Measurements from ENCODE around the gene RIIAD1. TPM values are rescaled to one million over a fixed set of nuclear protein-coding genes. Genes with fewer than 3 reads are reported as not detected.
"Not testable (repeated sequence)": the region's sequence is repeated elsewhere in the genome, so short reads cannot be mapped to it uniquely, and the experiment has no call there.

The RIIAD1 gene
- total and polyA plus RNA-seq, 4 donors, result 2.1 to 8.6 (median 6.6) TPM

DNA sequence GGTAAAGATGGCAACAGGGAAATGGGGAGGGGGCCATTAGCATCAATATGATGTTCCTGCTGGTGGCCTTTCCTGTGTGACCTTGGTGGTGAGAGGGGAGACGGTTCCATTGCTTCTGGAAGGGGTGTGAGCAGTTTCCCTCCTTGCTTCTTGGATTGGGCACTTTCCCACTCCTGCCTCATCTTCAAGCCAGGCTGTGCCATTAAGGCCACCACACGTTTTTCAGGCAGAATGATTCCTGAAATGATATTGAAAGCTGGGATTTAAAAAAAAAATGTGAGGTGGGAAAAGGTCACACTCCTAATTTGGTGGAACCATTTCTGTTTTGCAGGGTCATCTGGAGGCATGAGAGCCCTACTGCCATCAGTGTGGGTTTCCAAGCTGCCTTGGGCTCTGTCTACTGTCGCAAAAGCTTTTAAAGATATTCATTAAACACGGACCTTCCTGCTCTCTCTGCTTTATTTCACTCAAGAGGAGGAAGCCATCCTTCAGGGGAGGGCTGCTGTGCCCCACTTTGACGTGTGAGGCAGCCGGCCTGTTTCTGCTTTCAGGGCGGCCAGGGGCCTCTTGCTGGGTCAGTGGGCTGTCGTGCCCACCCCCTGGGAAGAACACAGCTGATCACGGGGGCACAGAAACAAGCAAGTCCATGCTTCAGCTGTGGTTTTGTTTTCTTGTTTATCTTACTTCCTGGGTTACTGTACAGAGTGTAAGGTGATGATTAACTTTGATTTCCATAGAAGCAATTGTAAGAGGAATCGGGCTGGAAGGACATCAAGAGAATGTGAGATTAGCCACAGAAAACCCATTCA, 8.0 kb downstream of the RIIAD1 start:
- no peak for DNase-seq (ENCODE audit: low read depth in 4 of 6, low spot score in 6 of 6)
- no peak overlapping the region for H3K27ac ChIP-seq (ENCODE audit: low read depth, low read length)
- 45% methylated on average over 8 of the region's 10 CpGs for WGBS (ENCODE audit: insufficient coverage)

DNA sequence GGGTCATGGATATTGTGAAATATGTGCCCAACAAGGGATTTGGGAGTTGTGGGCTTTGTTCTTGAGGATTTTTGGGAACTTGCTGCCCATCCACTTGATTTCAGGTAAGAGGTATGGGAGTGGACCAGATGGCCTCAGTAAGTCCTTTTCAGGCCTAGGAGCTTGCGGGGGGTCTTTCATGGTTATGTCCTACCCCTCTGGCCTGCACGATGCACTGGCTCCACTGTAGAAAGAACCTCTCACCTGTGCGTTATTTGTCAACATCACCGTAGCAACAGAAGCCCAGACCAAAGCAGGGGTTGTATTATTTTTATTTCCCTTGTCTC, 8.6 kb downstream of the RIIAD1 start:
- Histone ChIP-seq H3K9me3 (ENCODE audit: control insufficient read depth, insufficient read depth, low read length) (no peaks in the 10 kb centered on the region), H3K4me1 (ENCODE audit: control insufficient read depth, insufficient read depth, low read length) (peaks cover 15% of the 10 kb centered on the region), H3K36me3 (ENCODE audit: control insufficient read depth, insufficient read depth, low read length) (no peaks in the 10 kb centered on the region), H3K4me3 (ENCODE audit: low read depth, low read length) (no peak overlapping the region), H3K27ac (ENCODE audit: low read depth, low read length) (no peak overlapping the region), H3K27me3 (ENCODE audit: control insufficient read depth, insufficient read depth, low read length) (no peaks in the 10 kb centered on the region)
- WGBS (ENCODE audit: insufficient coverage), result 87% methylated on average over 2 of the region's 4 CpGs
- no peak for DNase-seq (ENCODE audit: low read depth in 4 of 6, low spot score in 6 of 6)

More for the DNA sequence above, 8.0 kb downstream of the RIIAD1 start:
- H3K27me3 ChIP-seq (ENCODE audit: control insufficient read depth, insufficient read depth, low read length), result no peaks in the 10 kb centered on the region
- peaks cover 15% of the 10 kb centered on the region for H3K4me1 ChIP-seq (ENCODE audit: control insufficient read depth, insufficient read depth, low read length)
- no peaks in the 10 kb centered on the region for H3K36me3 ChIP-seq (ENCODE audit: control insufficient read depth, insufficient read depth, low read length)
- H3K4me3 ChIP-seq (ENCODE audit: low read depth, low read length), result no peak overlapping the region
- no peaks in the 10 kb centered on the region for H3K9me3 ChIP-seq (ENCODE audit: control insufficient read depth, insufficient read depth, low read length)

DNA sequence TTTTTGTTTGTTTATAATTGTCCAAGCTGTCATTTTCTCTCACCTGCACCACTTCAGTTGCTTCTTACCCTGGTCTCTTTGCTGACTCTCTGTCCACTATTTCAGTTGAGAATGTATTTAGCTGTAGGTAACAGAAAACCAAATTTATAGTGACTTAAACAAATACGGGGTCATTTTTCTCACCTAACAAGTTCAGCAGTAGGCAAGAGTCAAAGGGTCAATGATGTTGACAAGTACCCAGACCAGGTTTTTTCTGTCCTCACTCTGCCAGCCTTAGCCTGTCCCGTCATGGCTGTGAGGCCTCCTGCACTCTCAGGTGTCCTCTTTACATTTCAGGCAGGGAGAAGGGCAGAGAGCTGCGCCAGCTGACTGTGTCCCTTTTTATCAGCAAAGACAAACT, 11.8 kb downstream of the RIIAD1 start:
- no peak for DNase-seq (ENCODE audit: low read depth in 4 of 6, low spot score in 6 of 6)
- Histone ChIP-seq H3K27ac (ENCODE audit: low read depth, low read length) (no peak overlapping the region), H3K4me3 (ENCODE audit: low read depth, low read length) (no peak overlapping the region), H3K36me3 (ENCODE audit: control insufficient read depth, insufficient read depth, low read length) (no peaks in the 10 kb centered on the region), H3K4me1 (ENCODE audit: control insufficient read depth, insufficient read depth, low read length) (peaks cover 8% of the 10 kb centered on the region), H3K27me3 (ENCODE audit: control insufficient read depth, insufficient read depth, low read length) (no peaks in the 10 kb centered on the region), H3K9me3 (ENCODE audit: control insufficient read depth, insufficient read depth, low read length) (no peaks in the 10 kb centered on the region)
- 88% methylated on average over 2 of the region's 3 CpGs for WGBS (ENCODE audit: insufficient coverage)

DNA sequence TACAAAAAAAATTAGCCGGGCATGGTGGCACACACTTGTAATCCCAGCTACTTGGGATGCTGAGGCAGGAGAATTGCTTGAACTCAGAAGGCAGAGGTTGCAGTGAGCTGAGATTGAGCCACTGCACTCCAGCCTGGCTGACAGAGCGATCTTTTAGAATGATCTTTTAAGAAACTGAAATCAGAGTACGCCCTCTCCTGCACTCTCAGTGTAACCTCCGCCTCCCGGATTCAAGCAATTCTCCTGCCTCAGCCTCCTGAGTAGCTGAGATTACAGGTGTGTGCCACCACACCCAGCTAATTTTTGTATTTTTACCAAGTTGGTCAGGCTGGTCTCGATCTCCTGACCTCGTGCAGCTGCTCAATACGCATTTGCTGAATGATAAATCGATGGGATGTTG, 12.7 kb downstream of the RIIAD1 start:
- H3K9me3 ChIP-seq (ENCODE audit: control insufficient read depth, insufficient read depth, low read length); H3K27me3 ChIP-seq (ENCODE audit: control insufficient read depth, insufficient read depth, low read length); H3K36me3 ChIP-seq (ENCODE audit: control insufficient read depth, insufficient read depth, low read length); H3K27ac ChIP-seq (ENCODE audit: low read depth, low read length); DNase-seq (ENCODE audit: low read depth in 4 of 6, low spot score in 6 of 6); H3K4me1 ChIP-seq (ENCODE audit: control insufficient read depth, insufficient read depth, low read length); H3K4me3 ChIP-seq (ENCODE audit: low read depth, low read length): not testable (repeated sequence)
- 87% methylated on average over 9 of the region's 9 CpGs for WGBS (ENCODE audit: insufficient coverage)

DNA sequence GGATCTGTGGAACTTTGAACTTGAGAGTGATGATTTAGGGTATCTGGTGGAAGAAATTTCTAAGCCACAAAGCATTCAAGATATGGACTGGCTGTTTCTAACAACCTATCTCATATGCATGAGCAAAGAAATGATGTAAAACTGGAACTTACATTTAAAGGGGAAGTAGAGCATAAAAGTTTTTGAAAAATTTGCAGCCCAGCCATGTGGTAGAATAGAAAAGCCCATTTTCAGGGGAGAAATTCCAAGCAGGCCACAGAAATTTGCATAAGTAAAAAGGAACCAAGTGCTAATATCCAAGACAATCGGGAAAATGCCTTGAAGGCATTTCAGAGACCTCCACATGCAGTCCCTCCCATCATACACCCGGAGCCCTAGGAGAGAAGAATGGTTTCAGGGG, 15.7 kb downstream of the RIIAD1 start:
- Histone ChIP-seq H3K9me3 (ENCODE audit: control insufficient read depth, insufficient read depth, low read length) (no peaks in the 10 kb centered on the region), H3K36me3 (ENCODE audit: control insufficient read depth, insufficient read depth, low read length) (no peaks in the 10 kb centered on the region), H3K4me1 (ENCODE audit: control insufficient read depth, insufficient read depth, low read length) (no peaks in the 10 kb centered on the region), H3K27ac (ENCODE audit: low read depth, low read length) (no peak overlapping the region), H3K27me3 (ENCODE audit: control insufficient read depth, insufficient read depth, low read length) (no peaks in the 10 kb centered on the region), H3K4me3 (ENCODE audit: low read depth, low read length) (no peak overlapping the region)
- 100% methylated on average over 1 of the region's 2 CpGs for WGBS (ENCODE audit: insufficient coverage)
- DNase-seq (ENCODE audit: low read depth in 4 of 6, low spot score in 6 of 6), result no peak

DNA sequence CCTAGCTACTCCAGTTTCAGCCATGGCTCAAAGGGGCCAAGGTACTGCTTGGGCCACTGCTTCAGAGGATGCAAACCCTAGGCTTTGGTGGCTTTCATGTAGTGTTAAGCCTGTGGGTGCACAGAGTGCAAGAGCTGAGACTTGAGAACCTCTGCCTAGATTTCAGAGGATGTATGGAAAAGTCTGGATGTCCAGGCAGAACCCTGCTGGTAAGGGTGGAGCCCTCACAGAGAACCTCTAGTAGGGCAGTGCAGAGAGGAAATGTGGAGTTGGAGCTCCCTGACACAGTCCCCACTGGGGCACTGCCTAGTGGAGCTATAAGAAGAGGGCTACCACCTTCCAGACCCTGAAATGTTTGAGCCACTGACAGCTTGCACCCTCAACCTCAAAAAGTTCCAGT, 16.2 kb downstream of the RIIAD1 start:
- no peak overlapping the region for H3K27ac ChIP-seq (ENCODE audit: low read depth, low read length)
- DNase-seq (ENCODE audit: low read depth in 4 of 6, low spot score in 6 of 6), result no peak
- H3K27me3 ChIP-seq (ENCODE audit: control insufficient read depth, insufficient read depth, low read length), result no peaks in the 10 kb centered on the region
- no peaks in the 10 kb centered on the region for H3K9me3 ChIP-seq (ENCODE audit: control insufficient read depth, insufficient read depth, low read length)
- H3K4me3 ChIP-seq (ENCODE audit: low read depth, low read length), result no peak overlapping the region
- no peaks in the 10 kb centered on the region for H3K4me1 ChIP-seq (ENCODE audit: control insufficient read depth, insufficient read depth, low read length)
- no peaks in the 10 kb centered on the region for H3K36me3 ChIP-seq (ENCODE audit: control insufficient read depth, insufficient read depth, low read length)

DNA sequence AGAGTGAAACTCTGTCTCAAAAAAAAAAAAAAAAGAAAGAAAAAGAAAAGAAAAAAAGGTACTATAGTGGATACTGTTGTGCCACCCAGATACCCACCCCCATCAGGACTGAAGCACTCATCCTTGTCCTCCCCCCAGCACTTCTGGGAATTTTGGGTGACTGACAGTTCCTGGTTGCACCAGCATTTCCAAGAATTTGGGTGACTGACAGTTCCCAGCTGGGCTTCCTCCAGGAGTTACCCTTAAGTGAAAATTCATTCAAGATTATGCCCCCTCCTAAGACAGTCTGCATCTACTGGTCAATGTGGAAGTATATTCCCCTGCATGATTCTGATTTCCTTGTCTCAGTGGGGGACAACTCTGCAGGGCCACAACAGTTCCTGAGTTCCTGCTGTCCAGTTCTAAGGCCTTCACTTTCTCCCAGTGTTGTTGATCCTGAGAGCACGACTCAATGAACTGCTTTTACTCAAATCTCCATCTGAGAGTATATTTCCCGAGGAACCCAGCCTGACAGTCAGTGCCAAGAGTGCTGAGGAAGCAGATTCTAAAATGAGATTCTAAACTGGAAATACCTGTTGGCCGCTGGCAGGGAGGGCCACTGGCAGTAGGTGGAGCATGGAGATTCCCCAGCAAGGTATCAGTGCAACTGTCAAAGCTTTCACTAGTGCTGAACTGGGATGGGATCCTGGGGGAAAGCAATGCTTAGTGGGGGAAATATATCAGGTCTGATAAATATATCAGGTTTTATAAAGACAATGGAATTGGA, 18.5 kb downstream of the RIIAD1 start:
- no peak overlapping the region for H3K4me3 ChIP-seq (ENCODE audit: low read depth, low read length)
- WGBS (ENCODE audit: insufficient coverage), result 51% methylated on average over 2 of the region's 3 CpGs
- H3K27ac ChIP-seq (ENCODE audit: low read depth, low read length), result no peak overlapping the region
- H3K36me3 ChIP-seq (ENCODE audit: control insufficient read depth, insufficient read depth, low read length), result no peaks in the 10 kb centered on the region
- no peak for DNase-seq (ENCODE audit: low read depth in 4 of 6, low spot score in 6 of 6)
- H3K27me3 ChIP-seq (ENCODE audit: control insufficient read depth, insufficient read depth, low read length), result no peaks in the 10 kb centered on the region
- no peaks in the 10 kb centered on the region for H3K9me3 ChIP-seq (ENCODE audit: control insufficient read depth, insufficient read depth, low read length)
- no peaks in the 10 kb centered on the region for H3K4me1 ChIP-seq (ENCODE audit: control insufficient read depth, insufficient read depth, low read length)

DNA sequence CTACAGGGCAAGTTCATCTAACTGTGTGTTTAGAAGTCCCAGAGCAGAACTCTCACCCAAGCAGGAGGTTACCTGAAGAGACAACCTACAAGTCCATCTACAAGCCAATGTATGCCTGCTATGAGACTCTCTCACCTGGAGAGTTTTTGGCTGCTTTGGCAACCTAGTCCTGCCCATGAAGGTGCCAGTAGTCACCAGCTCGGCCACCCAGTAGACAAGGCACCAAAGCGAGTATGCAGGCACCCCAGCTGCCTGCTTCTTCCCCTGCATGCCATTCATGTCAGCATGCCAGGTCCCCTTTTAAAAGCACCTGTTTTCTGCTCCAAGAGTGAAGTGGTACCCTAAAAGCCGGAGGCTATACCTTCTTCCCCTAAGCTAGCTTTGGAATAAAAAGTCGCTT, 20.2 kb downstream of the RIIAD1 start:
- Histone ChIP-seq H3K27me3 (ENCODE audit: control insufficient read depth, insufficient read depth, low read length) (no peaks in the 10 kb centered on the region), H3K36me3 (ENCODE audit: control insufficient read depth, insufficient read depth, low read length) (no peaks in the 10 kb centered on the region), H3K9me3 (ENCODE audit: control insufficient read depth, insufficient read depth, low read length) (no peaks in the 10 kb centered on the region), H3K4me1 (ENCODE audit: control insufficient read depth, insufficient read depth, low read length) (no peaks in the 10 kb centered on the region), H3K27ac (ENCODE audit: low read depth, low read length) (no peak overlapping the region), H3K4me3 (ENCODE audit: low read depth, low read length) (no peak overlapping the region)
- DNase-seq (ENCODE audit: low read depth in 4 of 6, low spot score in 6 of 6), result no peak
- 84% methylated on average over 3 of the region's 4 CpGs for WGBS (ENCODE audit: insufficient coverage)

DNA sequence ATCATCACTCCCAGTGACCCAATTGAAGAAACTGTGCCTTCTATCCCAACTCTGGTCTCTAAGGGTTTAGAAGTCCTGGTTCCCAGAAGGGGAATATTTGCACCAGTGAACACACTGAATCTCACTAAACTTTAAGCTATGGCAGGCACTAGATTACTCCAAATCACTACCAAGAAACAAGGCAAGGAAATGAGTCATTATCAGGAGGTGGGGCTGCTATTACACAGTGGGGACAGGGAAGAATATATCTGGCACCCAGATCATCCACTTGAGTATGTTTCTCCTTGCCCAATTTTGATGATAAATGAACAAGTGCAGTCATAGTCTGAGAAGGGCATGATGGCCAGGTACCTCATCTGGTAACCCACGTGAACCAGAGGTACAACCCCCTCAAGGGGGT, 35.0 kb downstream of the RIIAD1 start:
- Histone ChIP-seq H3K4me3 (ENCODE audit: low read depth, low read length) (no peak overlapping the region), H3K27ac (ENCODE audit: low read depth, low read length) (no peak overlapping the region), H3K27me3 (ENCODE audit: control insufficient read depth, insufficient read depth, low read length) (no peaks in the 10 kb centered on the region), H3K9me3 (ENCODE audit: control insufficient read depth, insufficient read depth, low read length) (no peaks in the 10 kb centered on the region), H3K36me3 (ENCODE audit: control insufficient read depth, insufficient read depth, low read length) (peaks cover 17% of the 10 kb centered on the region), H3K4me1 (ENCODE audit: control insufficient read depth, insufficient read depth, low read length) (no peaks in the 10 kb centered on the region)
- WGBS (ENCODE audit: insufficient coverage), result 83% methylated on average over 1 of the region's 1 CpG
- DNase-seq (ENCODE audit: low read depth in 4 of 6, low spot score in 6 of 6), result no peak

DNA sequence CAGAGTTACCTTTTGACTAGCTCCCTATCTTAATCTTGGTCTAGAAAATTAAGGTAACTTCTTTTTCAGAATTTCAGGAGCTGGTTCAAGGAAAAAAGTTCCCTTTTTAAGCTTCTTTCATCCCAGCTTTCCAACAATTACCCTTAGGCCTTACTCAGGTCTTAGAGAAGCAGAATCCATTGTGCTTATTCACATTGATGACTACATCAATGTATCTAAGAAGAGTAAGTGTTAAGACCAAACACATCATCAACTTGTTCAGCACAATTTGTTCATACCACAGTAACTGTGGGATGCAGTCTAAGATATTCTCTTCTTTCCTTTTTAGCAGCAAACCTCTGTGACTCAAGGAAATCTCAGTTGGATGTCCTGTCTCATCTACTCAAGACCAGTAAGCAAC, 37.9 kb downstream of the RIIAD1 start:
- no peak for DNase-seq (ENCODE audit: low read depth in 4 of 6, low spot score in 6 of 6)
- Histone ChIP-seq H3K36me3 (ENCODE audit: control insufficient read depth, insufficient read depth, low read length) (peaks cover 22% of the 10 kb centered on the region), H3K27me3 (ENCODE audit: control insufficient read depth, insufficient read depth, low read length) (no peaks in the 10 kb centered on the region), H3K27ac (ENCODE audit: low read depth, low read length) (no peak overlapping the region), H3K4me3 (ENCODE audit: low read depth, low read length) (no peak overlapping the region), H3K4me1 (ENCODE audit: control insufficient read depth, insufficient read depth, low read length) (peaks cover 5% of the 10 kb centered on the region), H3K9me3 (ENCODE audit: control insufficient read depth, insufficient read depth, low read length) (no peaks in the 10 kb centered on the region)

Measured in spinal cord (tissue), 10 donors.